SK-MEL-5 (cell line): ENCODE results near the gene SNRK. TPM values are rescaled to one million over a fixed set of nuclear protein-coding genes. Genes with fewer than 3 reads are reported as not detected.
A peak's percentile ranks its signal among the peaks of the same experiment; 100 is the strongest.

ENCODE experiments used
- DNase-seq: peaks from one replicate; pipeline ENCODE4 v3.0.0-alpha.2; 2016; ENCODE audit warnings: low read depth, low spot score
- in situ Hi-C: cut with HindIII; loops from 2 replicates; pipeline ENCODE4 v1.10.0; 2016; ENCODE audit warnings: low sequenced_read_pairs, high pct_unique_total_duplicates, low pct_unique_long_range_greater_than_20kb
- total RNA-seq: library from RNA; depleted of rRNA; stranded (reverse); fragments of >200 nt; shearing (Covaris generic); gene quantifications from 2 replicates; pipeline ENCODE4 v1.2.3, GENCODE V29; 2014; rRNA removed

Gene SNRK
- total RNA-seq, 1 experiment from 2014 or later: 20.6 TPM

DNA sequence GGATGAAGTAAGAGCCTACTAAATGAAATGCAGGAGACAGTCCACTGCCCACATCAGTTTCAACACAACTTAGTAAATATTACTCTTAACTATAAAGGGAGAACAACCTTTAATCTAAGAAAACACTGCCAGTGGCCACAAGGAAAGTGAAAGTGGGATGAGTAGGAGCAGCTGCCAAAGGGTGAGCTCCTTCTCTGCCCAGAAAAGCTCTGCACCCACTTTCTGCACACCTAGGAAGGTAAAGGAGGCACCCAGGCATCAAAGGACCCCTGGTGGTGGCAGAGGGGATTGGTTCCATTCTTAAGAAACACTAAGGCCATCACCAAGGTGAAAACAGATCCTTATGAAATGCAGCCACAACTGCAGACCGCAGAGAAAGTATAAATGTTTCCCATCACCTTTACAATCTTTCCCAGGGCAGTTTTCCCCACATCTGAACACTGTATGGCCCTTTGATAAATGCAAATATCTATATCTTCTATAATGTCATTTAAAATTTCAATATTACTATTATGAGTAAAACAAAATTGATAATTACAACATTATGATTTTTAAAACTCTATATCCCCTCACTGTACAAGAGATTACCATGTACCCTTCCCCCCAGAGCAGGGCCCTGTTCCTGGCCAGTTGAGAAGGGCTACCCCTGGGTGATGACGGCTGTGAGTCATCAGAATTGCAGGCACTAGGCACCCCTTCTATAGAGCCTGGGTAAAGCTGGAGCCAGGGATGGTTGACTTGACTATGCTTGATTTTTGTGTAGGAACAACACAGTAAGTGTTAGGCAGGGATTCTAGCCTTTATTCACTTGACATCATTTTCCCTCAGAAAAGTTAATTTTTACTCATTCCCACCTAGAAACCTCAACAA, 92.0 kb downstream of the SNRK start:
- in situ Hi-C loops: no loop called here
- peak; percentile 63 for DNase-seq

DNA sequence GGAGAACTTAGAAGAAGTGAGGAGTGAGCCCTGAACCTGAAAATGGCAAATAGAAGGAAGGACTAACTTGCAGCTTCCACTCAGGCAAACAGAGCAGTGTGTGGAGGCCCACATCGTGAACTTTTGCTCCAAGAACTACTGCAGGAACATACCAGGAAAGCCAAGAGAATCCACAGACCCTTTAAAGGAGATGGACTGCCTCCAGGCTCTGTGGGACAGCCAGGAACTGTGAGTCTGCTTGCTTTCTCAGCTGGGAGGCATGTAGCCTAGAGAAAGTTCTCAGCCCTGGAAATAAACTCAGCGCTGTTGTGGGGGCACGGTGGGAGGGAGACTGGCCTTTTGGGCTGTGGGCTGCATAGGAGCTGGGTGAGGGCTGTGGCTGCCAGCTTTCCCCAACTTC, 93.0 kb downstream of the SNRK start:
- in situ Hi-C loops: no loop called here
- DNase-seq: no peak

DNA sequence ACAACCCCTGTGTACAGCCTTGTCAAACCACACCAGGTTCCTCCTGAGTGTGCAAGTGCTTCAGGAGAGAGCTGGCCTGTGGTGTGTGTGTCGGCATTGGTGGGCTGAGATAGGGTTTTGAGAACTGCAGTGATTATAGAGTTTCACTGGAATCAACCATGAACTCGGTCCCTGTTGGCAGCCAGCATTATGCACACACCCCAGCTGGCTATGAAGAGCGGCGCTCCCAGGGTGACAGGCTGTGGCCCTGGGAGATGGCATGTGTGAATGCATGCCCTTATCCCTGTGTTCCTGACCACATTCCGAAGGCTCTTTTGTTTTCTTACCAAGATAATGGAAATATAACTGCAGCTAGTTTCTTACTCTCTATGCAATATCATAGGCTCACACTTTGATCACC, 101.8 kb downstream of the SNRK start:
- in situ Hi-C loops: no loop called here
- no peak for DNase-seq

DNA sequence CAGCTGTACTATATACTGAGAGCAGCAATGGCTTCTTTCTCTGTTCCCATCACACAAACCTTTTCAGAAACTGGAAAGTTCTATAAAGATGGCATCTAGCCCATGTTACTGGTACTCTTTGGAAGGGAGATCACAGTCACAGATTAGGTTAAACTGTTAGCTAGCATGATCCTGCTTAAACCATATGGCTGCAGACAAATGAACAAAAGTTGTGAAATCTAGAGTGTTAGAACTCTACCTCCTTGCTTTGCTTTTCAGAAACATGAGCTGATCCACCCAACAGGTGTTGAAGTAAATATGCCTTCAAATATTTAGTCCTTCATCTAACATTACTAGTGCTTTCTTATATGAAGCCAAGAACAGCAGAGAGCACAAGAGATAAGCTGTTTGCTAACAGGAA, 102.6 kb downstream of the SNRK start:
- DNase-seq: no peak
- in situ Hi-C loops: no loop called here

DNA sequence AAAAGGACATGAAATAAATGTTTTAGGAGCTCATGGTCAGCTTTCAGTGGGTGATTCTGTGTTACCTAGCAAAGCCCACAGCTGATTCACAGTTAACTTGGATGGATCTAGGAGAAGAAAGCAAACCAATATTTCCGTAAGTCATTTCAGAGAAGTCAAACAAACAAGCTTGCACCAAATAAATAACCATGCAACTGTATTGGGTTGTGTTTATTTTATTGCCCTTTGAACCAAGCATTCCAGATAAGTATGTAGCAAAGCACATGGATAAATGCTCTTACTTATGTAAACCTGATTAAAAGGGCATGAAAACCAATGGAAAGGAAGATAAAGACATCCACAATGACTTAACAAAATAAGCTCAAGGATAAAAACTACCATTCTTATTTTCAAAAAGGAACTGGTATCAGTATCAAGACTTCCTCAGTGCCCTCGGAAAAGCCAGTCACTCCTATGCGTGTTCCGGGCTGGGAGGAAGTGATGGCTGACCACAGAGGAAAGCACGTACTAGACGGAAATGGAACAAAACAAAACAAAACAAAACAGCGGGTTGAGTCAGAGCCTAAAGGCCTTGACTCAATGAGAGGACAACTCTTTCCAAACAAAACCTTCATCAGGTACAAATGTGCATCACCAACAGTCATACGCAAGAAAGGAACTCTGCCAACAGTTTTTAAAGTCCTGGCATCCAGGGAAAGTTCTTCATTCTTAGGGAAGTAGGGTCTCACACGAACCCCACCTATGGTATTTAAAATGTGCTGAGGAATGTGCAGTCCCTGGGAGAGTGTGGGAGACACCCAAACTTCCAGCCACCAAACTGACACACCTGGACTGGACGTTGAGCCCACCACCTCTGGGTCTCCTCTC, 103.3 kb downstream of the SNRK start:
- in situ Hi-C loops: no loop called here
- DNase-seq: no peak

DNA sequence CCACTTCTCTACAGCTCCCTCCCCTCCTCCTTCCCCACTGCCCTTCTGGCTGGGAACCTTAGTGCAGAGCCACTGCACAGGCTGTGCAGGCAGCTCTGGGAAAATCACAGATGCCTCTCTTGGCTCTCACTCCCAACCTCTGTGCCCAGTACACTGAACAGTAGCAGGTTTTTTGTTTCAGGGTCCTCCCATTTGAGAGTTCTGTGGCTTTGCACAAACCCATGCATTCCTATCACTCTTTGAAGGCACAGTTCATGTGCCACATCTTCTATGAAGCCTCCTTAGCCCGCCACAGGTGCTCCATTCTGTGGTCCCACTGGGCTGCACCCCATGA, 103.9 kb downstream of the SNRK start:
- no peak for DNase-seq
- in situ Hi-C loops: no loop called here

DNA sequence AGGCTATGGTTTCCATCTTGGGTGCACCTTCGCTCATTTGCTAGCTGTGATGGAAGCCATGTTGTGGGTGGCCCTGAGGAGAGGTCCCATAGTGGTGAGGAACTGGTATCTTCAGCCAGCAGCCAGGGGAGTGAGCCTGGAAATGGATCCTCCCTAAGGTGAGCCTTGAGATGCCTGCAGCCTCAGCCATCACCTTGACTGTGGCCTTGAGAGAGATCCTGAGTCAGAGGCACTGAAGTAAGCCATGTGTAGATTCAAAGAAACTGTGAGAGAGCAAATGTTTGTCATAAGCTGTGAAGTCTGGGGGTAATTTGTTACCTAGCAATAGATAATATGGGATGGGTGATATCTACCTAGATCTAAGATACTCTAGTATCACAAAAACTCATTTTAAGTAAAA, 105.3 kb downstream of the SNRK start:
- no peak for DNase-seq
- in situ Hi-C loops: no loop called here

DNA sequence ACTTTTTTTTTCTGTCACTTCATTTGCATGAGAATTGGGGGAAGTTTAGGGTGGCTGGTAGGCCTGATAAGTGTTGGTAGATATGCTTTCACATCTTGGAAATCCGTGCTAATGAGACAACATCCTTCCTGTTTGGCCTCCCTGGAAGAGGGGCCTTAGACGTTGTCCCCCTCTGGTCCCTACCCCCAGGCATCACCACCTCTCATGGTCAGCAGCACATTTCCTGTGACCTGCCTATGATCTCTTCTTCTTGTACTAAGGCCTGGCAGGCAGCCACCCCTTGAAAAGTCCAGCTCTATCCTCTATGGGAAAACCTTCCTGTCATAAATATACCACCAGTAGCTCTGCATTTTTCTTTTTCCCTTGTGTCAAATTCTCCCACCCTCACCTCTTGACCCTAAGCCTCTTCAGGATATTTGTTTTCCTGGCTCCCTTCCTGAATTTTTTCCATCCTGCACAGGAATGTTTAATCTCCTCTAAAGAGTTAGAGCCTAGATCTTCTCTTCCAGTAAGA, 107.8 kb downstream of the SNRK start:
- in situ Hi-C loops: no loop called here
- DNase-seq: no peak

DNA sequence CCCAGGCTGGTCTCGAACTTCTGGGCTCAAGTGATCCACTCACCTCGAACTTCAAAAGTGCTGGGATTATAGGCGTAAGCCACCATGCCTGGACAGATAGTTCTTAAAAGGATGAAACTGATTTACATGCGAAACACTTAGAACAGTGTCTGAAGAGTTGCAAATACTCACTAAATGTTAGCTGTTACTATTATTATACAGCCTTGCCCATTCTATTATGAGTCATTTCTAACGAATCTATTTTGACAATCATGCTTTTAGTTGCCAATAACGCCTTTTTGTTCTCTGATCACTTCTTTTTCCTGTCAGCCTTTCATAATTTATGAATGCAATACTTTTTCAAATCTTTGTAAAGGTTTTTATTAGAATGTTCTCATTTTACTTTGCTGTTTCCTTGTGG, 112.7 kb downstream of the SNRK start:
- in situ Hi-C loops: no loop called here
- DNase-seq: peak; percentile 17

DNA sequence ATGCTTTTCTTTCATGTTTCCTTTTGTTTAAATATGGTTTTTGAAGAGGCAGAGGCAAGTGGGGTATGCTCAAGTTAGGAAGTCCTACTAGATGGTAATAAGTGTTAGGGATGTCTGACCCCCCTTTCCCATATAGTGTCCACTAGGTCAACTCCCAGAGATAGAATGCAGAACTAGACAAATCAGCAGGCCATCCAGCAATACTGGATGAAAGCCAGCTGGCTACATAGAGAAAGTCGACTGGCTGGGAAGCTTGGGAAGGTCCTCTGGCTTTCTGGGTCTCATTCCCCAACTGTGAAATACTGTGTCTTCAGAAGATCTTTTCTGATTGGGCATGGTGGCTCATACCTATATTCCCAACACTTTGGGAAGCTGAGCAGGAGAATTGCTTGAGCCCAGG, 113.8 kb downstream of the SNRK start:
- in situ Hi-C loops: no loop called here
- DNase-seq: no peak

Other genes starting within 250 kb of the SNRK start
- gene POMGNT2, start 180.5 kb upstream of the SNRK start, total RNA-seq: 16.1 and 16.2 TPM in 2 replicates